WERI-Rb-1 (cell line): Measurements from ENCODE around the gene PTPN3.

Experiments used
- DNase-seq: peaks from one replicate; pipeline ENCODE4 v3.0.0-alpha.2; 2020
- H3K27ac ChIP-seq: fragments of 250-450 bp; sonication (Bioruptor Pico); 2 replicates; pipeline ENCODE4 v1.5.1; 2020; ENCODE audit warnings: mild to moderate bottlenecking, moderate library complexity
- H3K27me3 ChIP-seq: fragments of 250-450 bp; sonication (Bioruptor Pico); 2 replicates; pipeline ENCODE4 v1.5.1; 2021; ENCODE audit warnings: mild to moderate bottlenecking, low read depth, moderate library complexity; ENCODE audit not compliant: insufficient read depth, severe bottlenecking
- H3K36me3 ChIP-seq: fragments of 250-450 bp; sonication (Bioruptor Pico); 2 replicates; pipeline ENCODE4 v1.5.1; 2020; ENCODE audit warnings: mild to moderate bottlenecking, moderate library complexity
- H3K4me3 ChIP-seq: 2 replicates; pipeline ENCODE4 v1.5.1; 2011; ENCODE audit warnings: low read depth, mild to moderate bottlenecking, control low read depth, low read length
- H3K9me3 ChIP-seq: fragments of 250-450 bp; sonication (Bioruptor Pico); 2 replicates; pipeline ENCODE4 v1.5.1; 2021; ENCODE audit warnings: mild to moderate bottlenecking, moderate library complexity; ENCODE audit not compliant: severe bottlenecking
- TF ChIP-seq, protein P1 (sequence below): IDR thresholded peaks from 2 replicates; pipeline ENCODE4 v1.5.1; 2011; ENCODE audit warnings: low read depth, mild to moderate bottlenecking, control low read depth, inconsistent platforms, low read length

PTPN3 gene

GRCh38 chr9:109401990-109402318 lies 96.2 kb downstream of the PTPN3 start:
- TF ChIP-seq, protein P1, sequence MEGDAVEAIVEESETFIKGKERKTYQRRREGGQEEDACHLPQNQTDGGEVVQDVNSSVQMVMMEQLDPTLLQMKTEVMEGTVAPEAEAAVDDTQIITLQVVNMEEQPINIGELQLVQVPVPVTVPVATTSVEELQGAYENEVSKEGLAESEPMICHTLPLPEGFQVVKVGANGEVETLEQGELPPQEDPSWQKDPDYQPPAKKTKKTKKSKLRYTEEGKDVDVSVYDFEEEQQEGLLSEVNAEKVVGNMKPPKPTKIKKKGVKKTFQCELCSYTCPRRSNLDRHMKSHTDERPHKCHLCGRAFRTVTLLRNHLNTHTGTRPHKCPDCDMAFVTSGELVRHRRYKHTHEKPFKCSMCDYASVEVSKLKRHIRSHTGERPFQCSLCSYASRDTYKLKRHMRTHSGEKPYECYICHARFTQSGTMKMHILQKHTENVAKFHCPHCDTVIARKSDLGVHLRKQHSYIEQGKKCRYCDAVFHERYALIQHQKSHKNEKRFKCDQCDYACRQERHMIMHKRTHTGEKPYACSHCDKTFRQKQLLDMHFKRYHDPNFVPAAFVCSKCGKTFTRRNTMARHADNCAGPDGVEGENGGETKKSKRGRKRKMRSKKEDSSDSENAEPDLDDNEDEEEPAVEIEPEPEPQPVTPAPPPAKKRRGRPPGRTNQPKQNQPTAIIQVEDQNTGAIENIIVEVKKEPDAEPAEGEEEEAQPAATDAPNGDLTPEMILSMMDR = no peak
- Histone ChIP-seq H3K4me3 (no peak overlapping the region), H3K27ac (no peak overlapping the region), H3K27me3 (no peaks in the 10 kb centered on the region), H3K9me3 (no peaks in the 10 kb centered on the region), H3K36me3 (no peaks in the 10 kb centered on the region)
- no peak for DNase-seq

- H3K9me3 ChIP-seq = no peaks in the 10 kb centered on the region
- no peak overlapping the region for H3K27ac ChIP-seq
- no peaks in the 10 kb centered on the region for H3K27me3 ChIP-seq
- DNase-seq = peak; percentile 92
- no peak overlapping the region for H3K4me3 ChIP-seq
- TF ChIP-seq, protein P1 = peak; percentile 98
- H3K36me3 ChIP-seq = no peaks in the 10 kb centered on the region
Observed at GRCh38 chr9:109401169-109401989, 96.7 kb downstream of the PTPN3 start.

DNA sequence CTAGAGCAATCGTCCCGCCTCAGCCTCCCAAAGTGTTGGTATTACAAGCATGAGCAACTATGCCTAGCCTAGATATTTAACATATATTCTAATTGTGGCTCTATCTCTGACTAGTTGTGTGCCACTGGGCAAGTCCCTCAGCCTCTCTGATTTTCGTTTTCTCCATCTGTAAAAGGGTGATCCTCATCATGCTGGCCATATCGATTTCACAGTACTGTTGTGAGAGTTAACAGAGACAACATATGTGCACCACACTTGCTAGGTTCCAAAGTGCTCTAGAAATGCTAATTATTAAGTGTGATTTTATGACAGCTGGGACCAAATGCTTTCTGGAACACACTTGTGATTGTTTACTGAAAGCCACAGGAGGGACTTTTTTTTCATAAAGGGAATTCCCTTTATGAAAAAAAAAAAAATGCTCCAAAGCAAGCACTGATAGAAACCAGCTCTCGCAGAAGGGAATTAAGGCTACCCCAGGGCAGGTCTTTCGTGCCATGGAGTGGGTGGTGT lies 98.8 kb downstream of the PTPN3 start:
- TF ChIP-seq, protein P1 = no peak
- no peak overlapping the region for H3K27ac ChIP-seq
- DNase-seq = no peak
- no peak overlapping the region for H3K4me3 ChIP-seq
- H3K27me3 ChIP-seq = no peaks in the 10 kb centered on the region
- no peaks in the 10 kb centered on the region for H3K36me3 ChIP-seq
- no peaks in the 10 kb centered on the region for H3K9me3 ChIP-seq

DNA sequence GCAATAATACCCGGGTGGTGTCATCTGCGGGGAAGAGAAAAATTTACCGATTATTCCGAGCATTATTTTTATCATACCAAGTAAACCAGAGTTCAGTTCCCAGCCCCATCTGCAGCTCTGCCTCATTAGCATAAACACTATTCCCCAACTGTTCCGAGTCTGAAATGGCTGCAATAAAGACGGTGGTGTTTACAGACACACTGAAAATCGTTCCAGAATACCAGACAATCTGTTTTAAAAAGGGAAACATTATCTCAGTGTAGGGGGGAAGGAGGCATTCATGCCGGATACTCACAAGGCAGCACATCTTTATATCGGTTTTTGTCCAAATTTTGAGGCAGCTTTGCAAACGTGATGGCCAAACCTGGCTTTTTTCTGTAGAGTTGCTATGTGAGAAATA lies 106.9 kb downstream of the PTPN3 start:
- TF ChIP-seq, protein P1 = no peak
- Histone ChIP-seq H3K9me3 (no peaks in the 10 kb centered on the region), H3K4me3 (no peak overlapping the region), H3K36me3 (no peaks in the 10 kb centered on the region), H3K27me3 (no peaks in the 10 kb centered on the region), H3K27ac (no peak overlapping the region)
- no peak for DNase-seq

DNA sequence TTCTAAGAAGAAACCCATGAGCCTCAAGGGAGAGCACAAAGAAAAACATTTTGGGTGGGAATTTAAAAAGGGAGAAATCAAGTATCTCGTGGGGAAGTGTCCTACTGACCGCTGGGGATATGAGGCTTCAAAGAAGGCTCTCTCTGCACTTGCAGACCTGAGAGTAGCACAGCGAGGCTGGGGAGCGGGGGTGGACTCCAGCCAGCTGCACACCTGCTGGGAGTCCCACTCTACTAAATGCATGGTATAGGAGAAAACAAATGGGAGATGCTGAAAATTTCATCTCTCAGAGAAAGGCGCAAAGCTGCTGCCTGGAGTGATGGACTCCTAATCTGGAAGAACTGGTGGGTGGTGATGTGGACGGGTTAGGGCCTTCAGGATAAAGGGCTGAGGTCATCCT lies 110.3 kb downstream of the PTPN3 start:
- no peaks in the 10 kb centered on the region; the same call in 1 of the 2 replicates for H3K36me3 ChIP-seq
- TF ChIP-seq, protein P1 = no peak

More for the DNA sequence above, 110.3 kb downstream of the PTPN3 start:
- Histone ChIP-seq H3K27me3 (no peaks in the 10 kb centered on the region), H3K4me3 (no peak overlapping the region), H3K9me3 (no peaks in the 10 kb centered on the region), H3K27ac (no peak overlapping the region)
- no peak for DNase-seq
